Ammon's horn (tissue), 1 donor: ENCODE results near the gene MBIP.

Experiments
- DNase-seq: peaks from one replicate; pipeline ENCODE4 v3.0.0-alpha.2; 2016; ENCODE audit warnings: low spot score

Gene MBIP

DNA sequence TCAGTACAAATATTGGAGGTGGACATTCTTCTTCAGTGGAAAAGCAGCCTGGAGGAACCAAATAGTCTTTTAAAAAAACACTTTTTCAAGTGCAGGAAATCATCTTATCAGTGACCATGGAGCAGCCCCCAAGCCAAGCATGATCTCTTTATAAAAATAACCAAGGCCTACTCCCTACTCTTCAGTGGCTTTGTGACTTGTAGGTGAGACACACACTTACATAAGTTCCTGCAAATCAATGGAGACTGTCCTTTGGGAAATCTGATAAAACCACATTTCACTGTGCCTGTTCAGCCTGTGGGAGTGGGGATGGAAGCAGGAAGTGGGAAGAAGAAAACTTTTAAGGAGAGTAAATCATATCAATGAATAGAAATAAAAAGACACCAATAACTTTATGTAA, 56.3 kb downstream of the MBIP start:
- DNase-seq: no peak

DNA sequence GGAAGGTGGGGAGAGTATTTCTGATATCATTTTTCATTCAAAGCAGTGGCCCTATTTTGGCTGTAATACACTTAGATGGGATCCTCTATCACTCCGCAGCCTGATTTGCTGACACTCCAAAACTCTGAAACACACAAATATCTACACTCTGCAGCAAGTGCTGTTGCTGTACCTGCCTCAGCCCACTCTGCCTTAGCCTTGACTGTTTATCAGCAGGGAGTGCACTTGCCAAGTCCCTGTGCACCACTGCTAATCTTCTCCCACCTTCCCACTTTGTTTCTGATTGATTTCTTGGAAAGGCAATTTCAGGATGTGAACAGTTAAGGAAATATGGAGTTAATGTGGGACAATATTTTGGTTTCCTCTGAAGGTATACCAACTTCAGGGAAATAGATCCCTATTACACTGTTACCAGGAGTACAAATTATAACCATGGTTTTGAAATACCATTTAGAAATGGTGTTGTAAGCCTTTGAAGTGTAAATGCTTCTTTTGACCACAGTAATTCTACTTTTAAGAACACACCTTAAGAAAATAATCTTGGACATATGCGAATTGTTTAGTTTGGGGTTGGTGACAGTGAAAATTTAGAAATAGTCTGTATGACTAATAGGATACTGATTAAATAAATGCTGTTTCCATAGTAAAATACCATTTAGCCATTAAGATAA, 59.3 kb downstream of the MBIP start:
- DNase-seq: no peak

DNA sequence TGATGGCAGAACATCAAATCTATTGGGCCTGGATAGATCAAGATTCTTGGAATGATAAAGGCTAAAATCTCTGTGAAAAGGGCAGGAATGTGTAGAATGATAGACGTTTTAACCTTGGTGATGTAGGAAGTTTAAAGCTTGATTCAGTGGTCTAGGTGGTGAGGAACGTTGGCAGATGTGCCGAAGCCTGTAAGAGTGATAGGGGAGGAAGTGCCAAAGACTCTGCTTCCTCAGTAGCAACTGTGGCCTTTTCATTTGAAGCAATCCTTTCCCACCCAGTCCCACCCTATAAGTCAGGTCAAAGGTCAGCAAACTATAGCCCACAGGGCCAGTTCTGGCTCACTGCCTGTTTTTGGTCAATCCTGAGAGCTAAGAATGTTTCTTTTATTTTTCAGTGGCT, 62.2 kb downstream of the MBIP start:
- DNase-seq: no peak

DNA sequence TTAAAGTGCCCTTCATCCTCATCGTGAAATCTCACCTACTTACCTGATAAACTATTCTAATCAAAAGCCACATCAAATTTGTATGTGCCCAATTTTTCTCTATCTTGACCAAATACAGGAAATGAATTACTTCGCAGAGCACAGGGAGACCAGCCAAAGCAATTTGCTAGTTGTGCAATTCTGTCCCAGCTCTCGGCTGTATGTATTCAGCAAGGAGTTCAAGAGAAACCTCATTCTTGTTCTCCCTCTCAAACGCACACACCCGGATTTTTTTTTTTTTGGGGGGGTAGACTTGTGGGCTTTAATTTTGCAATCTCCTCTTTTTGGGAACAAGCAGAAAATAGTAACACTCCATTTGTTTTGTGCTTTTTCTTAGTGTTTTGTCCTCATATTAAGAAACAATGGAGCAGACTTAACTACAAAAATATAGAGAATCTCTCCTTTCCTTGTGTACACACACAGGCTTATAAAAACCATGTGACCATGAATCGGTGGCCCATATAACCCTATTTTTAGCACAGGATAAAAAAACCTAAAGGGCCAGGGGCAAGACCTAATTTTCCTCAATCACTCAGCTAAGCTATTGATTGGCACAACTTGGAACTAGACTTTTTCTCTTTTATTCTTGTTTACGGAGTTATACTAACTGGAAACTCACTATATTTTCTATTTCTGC, 64.2 kb downstream of the MBIP start:
- DNase-seq: no peak

DNA sequence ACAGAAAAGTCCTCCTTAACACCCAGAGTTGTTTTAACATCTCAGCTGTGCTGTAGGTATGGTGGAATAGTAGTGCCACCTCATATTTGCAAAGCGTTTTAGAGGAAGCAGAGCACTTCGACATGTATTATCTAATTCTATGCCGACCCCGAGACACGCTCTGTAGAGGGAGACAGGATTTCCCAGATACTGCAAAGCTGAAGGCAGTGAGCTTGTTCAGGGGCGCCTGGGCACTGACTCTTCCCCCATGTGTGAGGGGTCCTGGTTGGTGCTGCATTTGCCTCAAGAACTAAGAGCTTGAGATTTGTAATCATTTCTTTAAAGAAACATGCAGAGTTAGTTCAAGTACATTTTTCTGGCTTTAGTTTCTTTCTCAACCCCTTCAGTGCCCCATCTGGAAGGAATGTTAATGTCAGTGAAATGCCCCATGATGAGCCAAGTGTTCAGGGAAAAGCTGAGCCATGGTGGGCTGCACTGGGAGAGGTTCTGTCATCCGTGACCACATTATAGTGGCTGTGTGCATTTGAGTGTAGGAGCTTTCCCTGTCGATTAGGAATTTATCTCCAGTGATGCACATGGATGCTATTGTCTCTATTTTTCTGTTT, 66.3 kb downstream of the MBIP start:
- no peak for DNase-seq
